IMR-90 (cell line): ENCODE results near the gene ZGRF1. TPM values are rescaled to one million over a fixed set of nuclear protein-coding genes. Genes with fewer than 3 reads are reported as not detected.
A peak's percentile ranks its signal among the peaks of the same experiment; 100 is the strongest.

ENCODE experiments used
- ATAC-seq: fragments of 200-7000 bp; cut with Tn5 transposase; 2 replicates; pipeline ENCODE4 v1.9.1; 2020; ENCODE audit warnings: low read depth, mild to moderate bottlenecking, moderate library complexity
- BruUV-seq: library from RNA; stranded (reverse); fragments of 400-500 nt; replicated peaks from 2 replicates; lab custom pipeline; 2021; lab: Mats Ljungman, UMichigan
- CTCF ChIA-PET: fragments of 300-600 bp; formaldehyde crosslinking; extraction: SDS; loops from one replicate; lab custom pipeline; 2021; ENCODE audit warnings: antibody characterized with exemption; lab: Yijun Ruan, JAX
- POLR2A ChIA-PET: fragments of 300-600 bp; sonication (Branson Sonifier 250); formaldehyde crosslinking; loops from one replicate; lab custom pipeline; 2022; ENCODE audit warnings: antibody characterized with exemption; ENCODE audit not compliant: unreplicated experiment; lab: Charles Lee
- DNase-seq: peaks from one replicate; pipeline ENCODE4 v3.0.0; 2013
- H2AFZ ChIP-seq: replicated peaks from 2 replicates; pipeline ENCODE3; 2013; ENCODE audit warnings: low read length, mild to moderate bottlenecking; ENCODE audit not compliant: poor library complexity
- H2AK5ac ChIP-seq: 2 replicates; pipeline ENCODE4 v1.6.1; 2013; ENCODE audit warnings: low read depth, low read length, inconsistent platforms
- H2AK9ac ChIP-seq: replicated peaks from 2 replicates; pipeline ENCODE3; 2013; ENCODE audit warnings: mild to moderate bottlenecking, low read depth, low read length, moderate library complexity; ENCODE audit not compliant: poor library complexity
- H2BK120ac ChIP-seq: 2 replicates; pipeline ENCODE4 v1.6.1; 2013; ENCODE audit warnings: low read depth, low read length, inconsistent platforms
- H2BK15ac ChIP-seq: 3 replicates; pipeline ENCODE4 v1.6.1; 2013; ENCODE audit warnings: low read depth, low read length, inconsistent platforms
- H2BK20ac ChIP-seq: 2 replicates; pipeline ENCODE4 v1.6.1; 2013; ENCODE audit warnings: low read depth, mild to moderate bottlenecking, inconsistent platforms, low read length, moderate library complexity
- H2BK5ac ChIP-seq: 2 replicates; pipeline ENCODE4 v1.6.1; 2013; ENCODE audit warnings: mild to moderate bottlenecking, low read depth, low read length, inconsistent platforms; ENCODE audit not compliant: poor library complexity, severe bottlenecking
- H3K14ac ChIP-seq: replicated peaks from 2 replicates; pipeline ENCODE4 v1.6.1; 2013; ENCODE audit warnings: low read depth, low read length, inconsistent platforms
- H3K18ac ChIP-seq: 2 replicates; pipeline ENCODE4 v1.6.1; 2013; ENCODE audit warnings: low read depth, low read length, control low read depth
- H3K23ac ChIP-seq: 2 replicates; pipeline ENCODE4 v1.6.1; 2013; ENCODE audit warnings: low read depth, low read length, inconsistent platforms
- H3K27ac ChIP-seq: 2 replicates; pipeline ENCODE4 v1.5.1; 2013; ENCODE audit warnings: mild to moderate bottlenecking, control low read depth, low read length; ENCODE audit not compliant: insufficient read depth
- H3K27me3 ChIP-seq: 2 replicates; pipeline ENCODE4 v1.6.1; 2013; ENCODE audit warnings: low read length; ENCODE audit not compliant: control insufficient read depth, insufficient read depth
- H3K36me3 ChIP-seq: 2 replicates; pipeline ENCODE4 v1.6.1; 2013; ENCODE audit warnings: low read length, mixed read lengths; ENCODE audit not compliant: control insufficient read depth, insufficient read depth
- H3K4ac ChIP-seq: 2 replicates; pipeline ENCODE4 v1.6.1; 2013; ENCODE audit warnings: low read depth, low read length, inconsistent platforms
- H3K4me1 ChIP-seq: 2 replicates; pipeline ENCODE4 v1.6.1; 2013; ENCODE audit warnings: low read length, mixed read lengths; ENCODE audit not compliant: control insufficient read depth, insufficient read depth
- H3K4me2 ChIP-seq: 2 replicates; pipeline ENCODE4 v1.6.1; 2013; ENCODE audit warnings: low read depth, mild to moderate bottlenecking, control low read depth, low read length, moderate library complexity
- H3K4me3 ChIP-seq: 2 replicates; pipeline ENCODE4 v1.5.1; 2013; ENCODE audit warnings: low read depth, mild to moderate bottlenecking, control low read depth, low read length, moderate library complexity; ENCODE audit not compliant: insufficient read depth
- H3K56ac ChIP-seq: 2 replicates; pipeline ENCODE4 v1.6.1; 2013; ENCODE audit warnings: low read length, inconsistent platforms; ENCODE audit not compliant: insufficient read depth; ENCODE audit errors: extremely low read depth
- H3K79me1 ChIP-seq, 2 experiments: 2 replicates each; pipeline ENCODE4 v1.6.1; 2013; ENCODE audit warnings: low read length in 2 of 2, inconsistent platforms in 1 of 2, low read depth in 1 of 2
- H3K9ac ChIP-seq: 2 replicates; pipeline ENCODE4 v1.6.1; 2013; ENCODE audit warnings: low read depth, low read length, control low read depth
- H3K9me1 ChIP-seq: 2 replicates; pipeline ENCODE4 v1.6.1; 2013; ENCODE audit warnings: low read length, inconsistent platforms; ENCODE audit not compliant: insufficient read depth
- H3K9me3 ChIP-seq: 2 replicates; pipeline ENCODE4 v1.6.1; 2013; ENCODE audit warnings: low read length; ENCODE audit not compliant: control insufficient read depth, insufficient read depth
- H4K20me1 ChIP-seq: 2 replicates; pipeline ENCODE4 v1.6.1; 2013; ENCODE audit warnings: low read length, inconsistent platforms; ENCODE audit not compliant: insufficient read depth
- H4K5ac ChIP-seq: 2 replicates; pipeline ENCODE4 v1.6.1; 2013; ENCODE audit warnings: mild to moderate bottlenecking, low read depth, low read length, control low read depth
- H4K8ac ChIP-seq, 2 experiments: 2 replicates each; pipeline ENCODE4 v1.6.1; 2013; ENCODE audit warnings: low read depth in 2 of 2, low read length in 2 of 2, control low read depth in 1 of 2, inconsistent platforms in 1 of 2
- H4K91ac ChIP-seq: 2 replicates; pipeline ENCODE4 v1.6.1; 2013; ENCODE audit warnings: low read depth, low read length, inconsistent platforms; ENCODE audit not compliant: insufficient read depth
- BHLHE40 ChIP-seq: fragments of 150-350 bp; IDR thresholded peaks from 2 replicates; pipeline ENCODE4 v1.6.1; 2016; ENCODE audit warnings: mild to moderate bottlenecking, low read depth, low read length
- FOS ChIP-seq: fragments of 150-350 bp; IDR thresholded peaks from 2 replicates; pipeline ENCODE4 v1.6.1; 2016; ENCODE audit warnings: low read depth, low read length
- SMC3 ChIP-seq: fragments of 150-350 bp; IDR thresholded peaks from 2 replicates; pipeline ENCODE4 v1.6.1; 2016; ENCODE audit warnings: low read depth, mild to moderate bottlenecking, antibody characterized with exemption, low read length, moderate library complexity
- WGBS, 2 experiments: methylation state at CpG; one replicate each; pipeline versions ENCODE4 v1.1.5 to v1.1.7; 2013; ENCODE audit warnings: missing lambda C conversion rate in 2 of 2; ENCODE audit not compliant: insufficient read length in 1 of 2; ENCODE audit errors: extremely low coverage in 2 of 2; 5-methylcytosine and 5-hydroxymethylcytosine counted together
- dilution Hi-C: fragments of 300-500 bp; cut with HindIII; formaldehyde crosslinking; loops from one replicate; pipeline ENCODE4 v1.14.3; 2018; ENCODE audit warnings: low sequenced_read_pairs; ENCODE audit not compliant: unreplicated experiment
- in situ Hi-C: fragments of 300-500 bp; cut with MboI; formaldehyde crosslinking; loops from 3 replicates; pipeline ENCODE4 v1.14.3; 2019; ENCODE audit warnings: low sequenced_read_pairs, inconsistent platforms, mixed read lengths
- intact Hi-C: fragments of 100-400 bp; cut with micrococcal nuclease; formaldehyde crosslinking; loops from 2 replicates; pipeline ENCODE4 v1.10.0; 2022
- polyA plus RNA-seq, 3 experiments: library from polyadenylated mRNA; depleted of rRNA; stranded (reverse); fragments of >200 nt; gene quantifications; 2 replicates each; pipeline ENCODE4 v1.2.3, GENCODE V29; 2012; ENCODE audit warnings: low replicate concordance in 1 of 3
- total RNA-seq: library from RNA; depleted of rRNA; stranded (reverse); fragments of >200 nt; gene quantifications from 2 replicates; pipeline ENCODE4 v1.2.3, GENCODE V29; 2012

Gene ZGRF1
- total and polyA plus RNA-seq, 2 of the 4 experiments (the other 2 are of a cell fraction) = 2.8 to 5.6 TPM

- no peaks in the 10 kb centered on the region for H3K9me3 ChIP-seq
- TF ChIP-seq SMC3 = no peak
- TF ChIP-seq BHLHE40 = no peak
- 0 out of 2 replicates have a peak, but pooled peaks have one; percentile 7 for TF ChIP-seq FOS
- no peak overlapping the region for H3K4me3 ChIP-seq
- H4K5ac ChIP-seq = no peak overlapping the region
- H2BK5ac ChIP-seq = peak overlapping the region; percentile 55
- H2BK20ac ChIP-seq = no peak overlapping the region; the same call in 1 of the 2 replicates
- H3K56ac ChIP-seq = no peak overlapping the region
- H2AFZ ChIP-seq = no peak overlapping the region
- DNase-seq = peak; percentile 77
- H3K9ac ChIP-seq = no peak overlapping the region
- POLR2A ChIA-PET = no interaction called here
- no peak overlapping the region for H4K8ac ChIP-seq
- intact Hi-C loops = no loop called here
- in situ Hi-C loops = no loop called here
- BruUV-seq = no TSS peak
- no peak overlapping the region for H2BK15ac ChIP-seq
- H4K20me1 ChIP-seq = no peaks in the 10 kb centered on the region
- no peak overlapping the region for H3K27ac ChIP-seq
- peak overlapping the region; percentile 38 for H2AK9ac ChIP-seq
- ATAC-seq = peak; percentile 79
- H3K27me3 ChIP-seq = no peaks in the 10 kb centered on the region
- no peaks in the 10 kb centered on the region for H3K79me1 ChIP-seq
- peak overlapping the region; percentile 13; the same call in 1 of the 2 replicates for H3K4ac ChIP-seq
- no peak overlapping the region; the same call in 1 of the 2 replicates for H3K18ac ChIP-seq
- H4K91ac ChIP-seq = no peak overlapping the region
- no peak overlapping the region for H2AK5ac ChIP-seq
- peaks cover 5% of the 10 kb centered on the region; the same call in 1 of the 2 replicates for H3K4me1 ChIP-seq
- H3K14ac ChIP-seq = peak overlapping the region; percentile 29; the same call in 1 of the 2 replicates
- H3K36me3 ChIP-seq = no peaks in the 10 kb centered on the region
- H2BK120ac ChIP-seq = 0 out of 2 replicates have a peak overlapping the region, but pooled peaks have one; percentile 5
- H3K9me1 ChIP-seq = peaks cover 7% of the 10 kb centered on the region; the same call in 1 of the 2 replicates
- no peak overlapping the region for H3K23ac ChIP-seq
- CTCF ChIA-PET = no interaction called here
- H3K4me2 ChIP-seq = peak overlapping the region; percentile 34; the same call in 1 of the 2 replicates
- no CpG with 5 or more reads among the region's 2 CpGs for WGBS, 2 experiments
- dilution Hi-C loops = no loop called here
Observed at GRCh38 chr4:112552668-112553067, 84.0 kb downstream of the ZGRF1 start.
